GM12891 (cell line): ENCODE data around the gene NPHP4.
A peak's percentile ranks its signal among the peaks of the same experiment; 100 is the strongest.

Experiments
- DNase-seq: peaks from one replicate; pipeline ENCODE4 v3.0.0; 2011; ENCODE audit warnings: low spot score; ENCODE audit not compliant: insufficient read length
- FAIRE-seq: peaks from 2 replicates; lab custom pipeline; 2011; peaks lifted over from hg19 to GRCh38; lab: Jason Lieb, UNC
- PAX5 ChIP-seq: IDR thresholded peaks from 2 replicates; pipeline ENCODE4 v1.6.1; 2011; ENCODE audit warnings: low read length, moderate library complexity, mild to moderate bottlenecking; ENCODE audit not compliant: insufficient read depth, severe bottlenecking
- POLR2A ChIP-seq: IDR thresholded peaks from 2 replicates; pipeline ENCODE4 v1.6.1; 2011; ENCODE audit warnings: low read depth, low read length, control low read depth
- POLR2AphosphoS5 ChIP-seq: IDR thresholded peaks from 2 replicates; pipeline ENCODE4 v1.6.1; 2011; ENCODE audit warnings: low read depth, low read length, control low read depth
- POU2F2 ChIP-seq: IDR thresholded peaks from 2 replicates; pipeline ENCODE4 v1.6.1; 2011; ENCODE audit warnings: low read depth, mild to moderate bottlenecking, control low read depth, low read length, moderate library complexity
- SPI1 ChIP-seq: IDR thresholded peaks from 2 replicates; pipeline ENCODE4 v1.6.1; 2011; ENCODE audit warnings: low read depth, low read length, control low read depth
- TAF1 ChIP-seq: IDR thresholded peaks from 2 replicates; pipeline ENCODE4 v1.6.1; 2011; ENCODE audit warnings: low read depth, low read length, control low read depth

The NPHP4 gene

DNA sequence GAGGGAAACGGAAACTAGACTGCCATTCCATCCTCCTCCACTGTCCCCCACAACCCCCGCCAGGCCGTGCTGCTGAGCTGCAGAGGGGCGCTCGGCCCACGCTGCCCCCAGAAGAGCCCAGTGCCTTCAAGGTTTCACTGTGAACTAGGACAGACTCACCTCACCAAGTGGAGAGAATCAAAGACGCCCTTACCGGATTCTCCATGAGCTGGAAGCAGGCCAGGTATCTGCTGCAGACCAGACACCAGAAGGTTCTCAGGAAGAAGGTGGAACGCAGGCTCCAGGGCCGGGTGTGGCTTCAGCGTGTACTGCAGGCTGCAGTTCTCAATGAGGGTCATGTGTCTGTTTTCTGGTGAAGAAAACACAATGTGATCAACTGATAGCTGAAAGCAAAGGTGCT lies 30.6 kb downstream of the NPHP4 start:
- TF ChIP-seq TAF1 (no peak), POLR2A (no peak), POLR2AphosphoS5 (no peak), POU2F2 (no peak), SPI1 (no peak), PAX5 (no peak)
- DNase-seq, result no peak
- no peak for FAIRE-seq

DNA sequence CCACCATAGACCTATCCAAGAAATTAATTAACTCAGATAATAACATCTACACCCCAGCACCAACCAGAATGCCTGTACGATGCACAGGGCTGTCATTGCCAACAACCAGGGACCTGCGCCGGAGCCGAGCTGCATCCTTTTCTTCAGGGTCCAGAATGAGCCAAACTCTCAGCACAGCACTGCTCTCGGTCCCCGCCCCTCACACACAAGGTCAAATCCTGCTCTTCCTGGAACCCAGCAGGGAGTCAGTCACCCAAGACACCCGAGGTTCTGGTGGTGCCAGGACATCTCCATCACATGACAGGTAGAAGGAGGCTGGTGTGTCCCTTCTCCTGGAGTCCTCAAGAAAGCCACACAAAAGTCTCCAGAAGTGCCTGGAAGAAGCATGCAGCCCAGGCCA lies 31.9 kb downstream of the NPHP4 start:
- no peak for TF ChIP-seq SPI1
- no peak for TF ChIP-seq POLR2A
- DNase-seq, result no peak
- FAIRE-seq, result no peak

- no peak for DNase-seq
- TF ChIP-seq POU2F2, result no peak
- no peak for TF ChIP-seq PAX5
- no peak for TF ChIP-seq POLR2A
- FAIRE-seq, result no peak
Measured at GRCh38 chr1:5959667-5960230, 32.5 kb downstream of the NPHP4 start.

GRCh38 chr1:5959087-5959486 lies 33.1 kb downstream of the NPHP4 start:
- FAIRE-seq (no peak), DNase-seq (no peak)
- no peak for TF ChIP-seq POLR2AphosphoS5
- no peak for TF ChIP-seq PAX5
- TF ChIP-seq POU2F2, result no peak
- no peak for TF ChIP-seq POLR2A
- TF ChIP-seq TAF1, result no peak
- TF ChIP-seq SPI1, result no peak

DNA sequence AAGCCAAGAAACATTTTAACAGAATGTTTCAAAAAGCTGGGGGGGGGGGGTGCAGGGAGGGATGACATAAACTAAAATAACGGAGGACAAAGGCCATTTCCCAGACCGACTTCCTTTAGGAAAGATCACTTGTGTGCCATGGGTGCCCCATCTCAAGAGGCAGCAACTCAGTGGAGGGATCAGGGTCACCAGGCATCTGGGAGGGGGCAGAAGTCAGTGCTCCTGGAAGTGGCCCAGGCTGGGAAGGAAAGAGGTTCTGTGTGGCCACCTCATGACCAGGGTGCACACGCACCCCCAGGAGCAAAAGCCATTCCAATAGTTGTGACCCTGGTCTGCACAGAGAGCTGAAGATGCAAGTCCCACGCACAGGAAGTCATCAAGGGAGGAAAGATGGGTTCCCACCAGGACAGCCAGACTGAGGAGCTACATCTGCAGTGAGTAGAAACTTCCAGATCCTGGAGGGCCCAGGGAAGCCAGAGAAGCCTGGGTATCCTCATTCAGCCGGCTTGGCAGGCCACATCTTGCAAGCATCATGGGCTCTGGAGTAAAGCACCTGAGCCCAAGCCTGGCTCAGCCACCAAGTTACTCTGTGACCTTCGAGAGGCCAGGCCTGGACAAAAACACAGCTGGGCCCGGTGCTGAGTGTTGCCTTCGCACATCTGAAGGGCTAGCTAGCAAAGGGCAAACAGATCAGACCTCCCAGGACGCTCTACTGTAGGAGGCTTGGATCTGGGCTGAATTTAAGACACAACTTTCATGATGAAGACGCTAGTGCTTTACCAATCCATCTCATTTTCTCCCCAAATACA lies 36.0 kb downstream of the NPHP4 start:
- no peak for DNase-seq
- TF ChIP-seq POU2F2 (no peak), SPI1 (no peak), POLR2A (no peak), TAF1 (no peak), POLR2AphosphoS5 (no peak), PAX5 (no peak)
- no peak for FAIRE-seq

GRCh38 chr1:5955479-5955977 lies 36.7 kb downstream of the NPHP4 start:
- DNase-seq, result no peak
- peak; percentile 58 for FAIRE-seq
- no peak for TF ChIP-seq TAF1
- no peak for TF ChIP-seq PAX5
- TF ChIP-seq POLR2AphosphoS5, result no peak
- no peak for TF ChIP-seq SPI1
- TF ChIP-seq POLR2A, result no peak
- no peak for TF ChIP-seq POU2F2

DNA sequence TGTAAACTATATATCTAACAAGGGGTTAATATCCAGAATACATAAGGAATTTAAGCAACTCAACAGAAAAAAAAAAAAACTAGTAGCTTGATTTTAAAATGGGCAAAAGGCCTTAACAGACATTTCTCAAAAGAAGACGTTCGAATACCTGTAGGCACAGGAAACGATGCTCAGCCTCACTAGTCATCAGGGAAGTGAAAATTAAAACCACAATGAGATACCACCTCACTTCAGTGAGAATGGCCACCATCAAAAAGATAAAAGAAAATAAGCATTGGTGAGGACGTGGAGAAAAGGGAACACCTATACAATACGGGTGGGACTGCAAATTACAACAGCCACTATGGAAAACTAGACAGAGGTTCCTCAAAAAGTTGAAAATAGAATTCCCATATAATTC lies 37.3 kb downstream of the NPHP4 start:
- no peak for TF ChIP-seq TAF1
- peak; percentile 67 for TF ChIP-seq SPI1
- TF ChIP-seq POU2F2, result no peak
- no peak for DNase-seq
- peak; percentile 79 for FAIRE-seq

DNA sequence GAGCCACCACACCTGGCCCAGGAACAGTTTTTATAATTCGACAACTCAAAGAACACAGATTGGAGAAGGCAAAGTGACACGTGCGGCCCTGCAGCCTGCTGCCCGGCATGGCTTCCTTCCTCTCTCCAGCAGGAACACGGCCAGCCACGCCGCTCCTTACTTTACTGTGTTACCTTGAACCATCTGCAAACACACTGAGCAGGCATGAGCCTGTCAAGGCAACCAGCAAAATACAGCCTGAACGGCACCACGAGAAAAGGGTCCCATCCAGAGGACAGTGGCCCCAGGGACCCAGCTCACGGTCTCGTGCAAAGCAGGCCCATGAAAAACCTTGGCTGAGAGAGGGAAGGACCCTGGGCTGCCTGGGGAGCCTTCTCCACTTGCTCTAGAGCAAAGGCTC lies 38.8 kb downstream of the NPHP4 start:
- DNase-seq (no peak), FAIRE-seq (no peak)
- TF ChIP-seq TAF1, result no peak
- no peak for TF ChIP-seq PAX5
- TF ChIP-seq POLR2A, result no peak
- no peak for TF ChIP-seq POU2F2
- no peak for TF ChIP-seq POLR2AphosphoS5

- FAIRE-seq (no peak), DNase-seq (no peak)
- TF ChIP-seq POU2F2, result no peak
- no peak for TF ChIP-seq PAX5
- no peak for TF ChIP-seq SPI1
- TF ChIP-seq POLR2A, result no peak
Measured at GRCh38 chr1:5951846-5952410, 40.3 kb downstream of the NPHP4 start.

GRCh38 chr1:5950994-5951785 lies 41.0 kb downstream of the NPHP4 start:
- DNase-seq (no peak), FAIRE-seq (no peak)
- no peak for TF ChIP-seq POLR2A
- TF ChIP-seq SPI1, result no peak
- TF ChIP-seq POU2F2, result no peak
- no peak for TF ChIP-seq POLR2AphosphoS5
- TF ChIP-seq PAX5, result no peak
- no peak for TF ChIP-seq TAF1
